Activated T-cell treated with anti-CD3 and anti-CD28 coated beads, Interleukin-2, amount 50 U/mL, for 4 hours (primary cell): ENCODE data around the gene TBC1D26. TPM values are rescaled to one million over a fixed set of nuclear protein-coding genes. Genes with fewer than 3 reads are reported as not detected.
"Not testable (repeated sequence)": the region's sequence is repeated elsewhere in the genome, so short reads cannot be mapped to it uniquely, and the experiment has no call there.

Experiments
- ATAC-seq, 2 donors: fragments of 200-7000 bp; cut with Tn5 transposase; one replicate each; pipeline ENCODE4 v1.10.0; 2021
- DNase-seq: peaks from one replicate; pipeline ENCODE4 v3.0.0-alpha.2; 2020
- H3K27me3 Mint-ChIP-seq: one replicate; pipeline ENCODE4 v1.8.0; 2021; ENCODE audit warnings: low read depth, mixed read lengths
- H3K36me3 Mint-ChIP-seq: one replicate; pipeline ENCODE4 v1.8.0; 2022; ENCODE audit warnings: mixed read lengths; ENCODE audit not compliant: insufficient read depth
- H3K4me1 Mint-ChIP-seq: one replicate; pipeline ENCODE4 v1.8.0; 2021; ENCODE audit warnings: low read depth, mixed read lengths
- H3K4me3 Mint-ChIP-seq: one replicate; pipeline ENCODE4 v1.8.0; 2021; ENCODE audit warnings: mild to moderate bottlenecking, moderate library complexity, mixed read lengths
- H3K9me3 Mint-ChIP-seq: one replicate; pipeline ENCODE4 v1.8.0; 2021; ENCODE audit warnings: mixed read lengths
- total RNA-seq, 3 donors: library from RNA; stranded (reverse); gene quantifications; one replicate each; pipeline ENCODE4 v1.2.1, GENCODE V29; 2021

The TBC1D26 gene
- total RNA-seq, 3 donors from 2014 or later = not detected

DNA sequence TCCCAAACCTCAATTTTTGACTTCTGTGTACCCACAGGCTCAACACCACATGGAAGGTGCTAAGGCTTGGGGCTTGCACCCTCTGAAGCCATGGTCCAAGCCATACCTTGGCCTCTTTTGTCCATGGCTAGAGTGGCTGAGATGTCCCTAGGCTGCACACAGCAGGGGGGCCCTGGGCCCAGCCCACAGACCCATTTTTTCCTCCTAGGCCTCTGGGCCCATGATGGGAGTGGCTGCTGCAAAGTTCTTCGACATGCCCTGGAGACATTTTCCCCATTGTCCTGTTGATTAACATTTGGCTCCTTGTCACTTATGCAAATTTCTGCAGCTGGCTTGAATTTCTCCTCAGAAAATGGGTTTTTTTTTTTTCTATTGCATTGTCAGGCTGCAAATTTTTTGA lies 47.0 kb downstream of the TBC1D26 start:
- ATAC-seq (no peak), DNase-seq (no peak)
- Mint-ChIP-seq H3K27me3 (peaks cover 37% of the 10 kb centered on the region), H3K4me1 (no peaks in the 10 kb centered on the region), H3K4me3 (no peak overlapping the region), H3K36me3 (peaks cover 3% of the 10 kb centered on the region), H3K9me3 (peaks cover 26% of the 10 kb centered on the region)

DNA sequence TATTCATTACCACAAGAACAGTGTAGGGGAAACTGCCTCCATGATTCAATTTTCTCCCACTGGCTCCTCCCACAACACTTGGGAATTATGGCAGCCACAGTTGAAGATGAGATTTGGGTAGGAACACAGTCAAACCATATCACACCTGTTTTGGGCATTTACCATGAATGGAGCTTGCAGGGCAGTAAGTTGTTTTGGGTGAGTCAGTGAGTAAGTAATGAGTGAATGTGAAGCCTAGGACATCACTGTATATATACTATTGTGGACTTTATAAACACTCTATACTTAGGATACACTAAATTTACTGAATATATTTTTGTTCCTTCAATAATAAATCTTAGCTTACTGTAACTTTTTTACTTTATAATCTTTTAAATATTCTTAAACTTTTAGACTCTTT lies 48.1 kb downstream of the TBC1D26 start:
- DNase-seq (no peak), ATAC-seq (no peak)
- H3K36me3 Mint-ChIP-seq = peaks cover 3% of the 10 kb centered on the region
- H3K9me3 Mint-ChIP-seq = peaks cover 19% of the 10 kb centered on the region
- H3K27me3 Mint-ChIP-seq = peaks cover 42% of the 10 kb centered on the region
- no peak overlapping the region for H3K4me3 Mint-ChIP-seq
- H3K4me1 Mint-ChIP-seq = no peaks in the 10 kb centered on the region

DNA sequence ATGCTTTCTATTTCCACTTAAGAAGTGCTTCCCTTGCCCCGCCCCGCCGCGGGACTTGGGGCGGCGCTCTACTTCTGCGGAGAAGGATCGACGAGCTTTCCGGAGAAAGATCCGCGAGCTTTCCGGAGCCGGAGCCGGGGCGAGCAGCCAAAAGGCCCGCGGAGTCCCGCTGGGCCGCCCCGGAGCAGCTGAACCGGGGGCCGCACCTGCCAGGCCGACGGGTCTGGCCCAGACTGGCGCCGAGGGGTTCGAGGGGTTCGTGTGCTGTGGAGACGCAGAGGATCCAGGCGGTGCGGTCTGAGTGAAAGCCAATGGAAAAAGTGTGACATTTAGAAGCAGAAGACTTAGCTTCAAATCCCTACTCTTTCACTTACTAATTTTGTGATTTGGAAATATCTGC lies 50.8 kb downstream of the TBC1D26 start:
- Mint-ChIP-seq H3K4me1 (peaks cover 4% of the 10 kb centered on the region), H3K9me3 (peaks cover 7% of the 10 kb centered on the region), H3K27me3 (peaks cover 50% of the 10 kb centered on the region), H3K36me3 (peaks cover 1% of the 10 kb centered on the region), H3K4me3 (no peak overlapping the region)
- ATAC-seq (peak in 1 of 2 donors; percentile 51), DNase-seq (no peak)

DNA sequence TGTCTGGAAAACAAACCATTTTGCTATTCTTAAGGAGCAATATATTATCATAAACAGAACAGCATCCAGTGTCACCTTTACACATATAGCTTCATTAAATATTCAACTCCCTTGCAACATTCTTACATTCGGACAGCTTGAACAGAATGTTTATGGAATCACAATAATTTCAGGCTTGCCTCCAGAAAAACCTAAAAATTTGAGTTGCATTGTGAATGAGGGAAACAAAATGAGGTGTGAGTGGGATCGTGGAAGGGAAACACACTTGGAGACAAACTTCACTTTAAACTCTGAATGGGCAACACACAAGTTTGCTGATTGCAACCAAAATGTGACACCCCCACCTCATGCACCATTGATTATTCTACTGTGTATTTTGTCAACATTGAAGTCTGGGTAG lies 51.4 kb downstream of the TBC1D26 start:
- DNase-seq = no peak
- H3K36me3 Mint-ChIP-seq = peaks cover 1% of the 10 kb centered on the region
- no peak overlapping the region for H3K4me3 Mint-ChIP-seq
- peaks cover 7% of the 10 kb centered on the region for H3K9me3 Mint-ChIP-seq
- H3K4me1 Mint-ChIP-seq = peaks cover 4% of the 10 kb centered on the region
- peaks cover 47% of the 10 kb centered on the region for H3K27me3 Mint-ChIP-seq
- ATAC-seq = no peak

DNA sequence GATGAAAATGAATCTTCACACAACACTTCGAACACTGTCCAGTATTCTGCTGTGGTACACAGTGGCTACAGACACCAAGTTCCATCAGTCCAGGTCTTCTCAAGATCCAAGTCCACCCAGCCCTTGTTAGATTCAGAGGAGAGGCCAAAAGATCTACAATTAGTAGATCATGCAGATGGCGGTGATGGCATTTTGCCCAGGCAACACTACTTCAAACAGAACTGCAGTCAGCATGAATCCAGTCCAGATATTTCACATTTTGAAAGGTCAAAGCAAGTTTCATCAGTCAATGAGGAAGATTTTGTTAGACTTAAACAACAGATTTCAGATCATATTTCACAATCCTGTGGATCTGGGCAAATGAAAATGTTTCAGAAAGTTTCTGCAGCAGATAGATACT lies 52.3 kb downstream of the TBC1D26 start:
- not testable (repeated sequence) for ATAC-seq
- peaks cover 47% of the 10 kb centered on the region for H3K27me3 Mint-ChIP-seq

DNA sequence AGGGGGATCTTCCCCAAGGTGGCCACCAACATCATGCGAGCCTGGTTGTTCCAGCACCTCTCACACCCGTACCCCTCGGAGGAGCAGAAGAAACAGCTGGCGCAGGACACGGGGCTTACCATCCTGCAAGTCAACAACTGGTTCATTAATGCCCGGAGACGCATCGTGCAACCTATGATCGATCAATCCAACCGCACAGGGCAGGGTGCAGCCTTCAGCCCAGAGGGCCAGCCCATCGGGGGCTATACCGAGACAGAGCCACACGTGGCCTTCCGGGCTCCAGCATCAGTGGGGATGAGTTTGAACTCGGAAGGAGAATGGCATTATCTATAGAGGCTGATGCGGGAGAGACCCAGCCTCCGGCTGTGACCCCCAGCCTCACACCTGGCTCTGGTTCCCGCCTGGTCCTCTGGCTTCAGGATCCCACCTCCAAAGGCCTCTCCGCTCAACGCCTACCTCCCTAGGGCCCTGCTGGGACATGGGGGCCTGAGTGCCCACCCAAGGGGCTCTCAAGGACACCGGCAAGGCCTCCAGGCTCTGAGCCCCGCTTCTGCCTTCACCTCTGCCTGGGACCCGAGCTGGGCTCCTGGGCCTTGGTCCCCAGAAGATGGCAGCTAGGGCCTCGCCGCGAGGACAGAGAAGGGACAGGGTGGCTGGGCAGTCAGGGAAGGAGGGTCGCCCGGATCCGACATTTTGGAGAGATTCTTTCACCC lies 55.4 kb downstream of the TBC1D26 start:
- not testable (repeated sequence) for ATAC-seq, H3K36me3 Mint-ChIP-seq, H3K9me3 Mint-ChIP-seq, H3K4me3 Mint-ChIP-seq, H3K4me1 Mint-ChIP-seq, DNase-seq
- H3K27me3 Mint-ChIP-seq = peaks cover 32% of the 10 kb centered on the region

More for the DNA sequence above, 52.3 kb downstream of the TBC1D26 start:
- H3K36me3 Mint-ChIP-seq, H3K4me1 Mint-ChIP-seq, H3K4me3 Mint-ChIP-seq, H3K9me3 Mint-ChIP-seq, DNase-seq: not testable (repeated sequence)

DNA sequence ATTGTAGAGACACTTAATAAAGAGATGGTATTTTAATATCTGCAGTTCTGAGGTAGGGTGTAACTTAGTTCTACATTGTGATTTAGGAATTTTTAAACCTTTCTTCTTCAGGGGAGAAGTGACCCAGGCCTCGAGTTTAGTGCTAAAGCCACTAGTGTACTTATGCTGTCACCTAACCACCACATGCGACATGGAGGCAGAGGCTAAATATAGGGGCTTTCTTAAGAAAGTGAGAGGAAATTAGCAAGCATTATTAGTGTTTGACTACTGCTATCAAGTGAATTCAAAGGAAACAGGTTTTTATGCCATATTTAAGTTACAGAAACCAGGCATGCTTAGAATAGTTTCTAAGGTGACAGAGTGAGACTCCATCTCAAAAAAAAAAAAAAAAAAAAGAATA lies 56.3 kb downstream of the TBC1D26 start:
- H3K4me3 Mint-ChIP-seq, H3K36me3 Mint-ChIP-seq, ATAC-seq, H3K4me1 Mint-ChIP-seq, H3K9me3 Mint-ChIP-seq, DNase-seq: not testable (repeated sequence)
- H3K27me3 Mint-ChIP-seq = peaks cover 25% of the 10 kb centered on the region

Other genes with a start within 250 kb of the TBC1D26 start
- 1 to 10 TPM; 2.6 to 4.6 (median 3.7) TPM for gene TVP23C, start 168.8 kb upstream of the TBC1D26 start, total RNA-seq
- gene FBXW10B, start 112.6 kb upstream of the TBC1D26 start, total RNA-seq = 1 to 10 TPM in 1 of 3 donors, under 1 TPM in 2; 0.73 to 2.1 (median 0.87) TPM
- 1 to 10 TPM; 6.7 to 9.3 (median 8.5) TPM for gene TRIM16, start 48.0 kb upstream of the TBC1D26 start, total RNA-seq
- 10 to 100 TPM; 30.2 to 33.9 (median 30.6) TPM for gene ZNF286A, start 32.5 kb upstream of the TBC1D26 start, total RNA-seq
- gene ADORA2B, start 212.8 kb downstream of the TBC1D26 start, total RNA-seq = 1 to 10 TPM in 2 of 3 donors, under 1 TPM in 1; 0.32 to 1.2 (median 1.1) TPM